ENCODE results near the gene CLDN24.

GRCh38 chr4:183347146-183347545, 24.9 kb upstream of the CLDN24 start:
- TF ChIP-seq, protein P1, sequence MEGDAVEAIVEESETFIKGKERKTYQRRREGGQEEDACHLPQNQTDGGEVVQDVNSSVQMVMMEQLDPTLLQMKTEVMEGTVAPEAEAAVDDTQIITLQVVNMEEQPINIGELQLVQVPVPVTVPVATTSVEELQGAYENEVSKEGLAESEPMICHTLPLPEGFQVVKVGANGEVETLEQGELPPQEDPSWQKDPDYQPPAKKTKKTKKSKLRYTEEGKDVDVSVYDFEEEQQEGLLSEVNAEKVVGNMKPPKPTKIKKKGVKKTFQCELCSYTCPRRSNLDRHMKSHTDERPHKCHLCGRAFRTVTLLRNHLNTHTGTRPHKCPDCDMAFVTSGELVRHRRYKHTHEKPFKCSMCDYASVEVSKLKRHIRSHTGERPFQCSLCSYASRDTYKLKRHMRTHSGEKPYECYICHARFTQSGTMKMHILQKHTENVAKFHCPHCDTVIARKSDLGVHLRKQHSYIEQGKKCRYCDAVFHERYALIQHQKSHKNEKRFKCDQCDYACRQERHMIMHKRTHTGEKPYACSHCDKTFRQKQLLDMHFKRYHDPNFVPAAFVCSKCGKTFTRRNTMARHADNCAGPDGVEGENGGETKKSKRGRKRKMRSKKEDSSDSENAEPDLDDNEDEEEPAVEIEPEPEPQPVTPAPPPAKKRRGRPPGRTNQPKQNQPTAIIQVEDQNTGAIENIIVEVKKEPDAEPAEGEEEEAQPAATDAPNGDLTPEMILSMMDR (IDR thresholded peaks at IDR 0.05; ENCODE audit: insufficient read depth, low read length, poor library complexity, severe bottlenecking) = no peak
- TF ChIP-seq EZH2phosphoT487 (conservative IDR thresholded peaks at IDR 0.05; ENCODE audit: low read length) = no peak

Measured in SU-DHL-6 (cell line).